Transverse colon (tissue), 4 donors: ENCODE results near the gene MDP1.

Source experiments
- EP300 ChIP-seq: sonication (generic); formaldehyde crosslinking; IDR thresholded peaks from one replicate; pipeline ENCODE4 v1.6.1; 2017; ENCODE audit warnings: antibody characterized with exemption, low read depth
- POLR2A ChIP-seq: fragments of 450-650 bp; IDR thresholded peaks from one replicate; pipeline ENCODE4 v1.6.1; 2016; ENCODE audit warnings: antibody characterized with exemption, mild to moderate bottlenecking, moderate library complexity
- POLR2AphosphoS5 ChIP-seq, 3 donors: sonication (generic); formaldehyde crosslinking; IDR thresholded peaks; one replicate each; pipeline ENCODE4 v1.6.1; 2016; ENCODE audit warnings: antibody characterized with exemption in 3 of 3
- TF ChIP-seq, protein P1 (sequence below), 5 experiments: fragments of 200-600 bp in 3 of 5; fragments of 450-650 bp in 2 of 5; sonication (generic) in 3 of 5; IDR thresholded peaks; 1 replicate in 2 of 5; 2 replicates in 3 of 5; pipeline ENCODE4 v1.5.1; 2016 to 2017; ENCODE audit warnings: antibody characterized with exemption in 5 of 5, inconsistent platforms in 3 of 5, mild to moderate bottlenecking in 2 of 5, moderate library complexity in 1 of 5

DNA sequence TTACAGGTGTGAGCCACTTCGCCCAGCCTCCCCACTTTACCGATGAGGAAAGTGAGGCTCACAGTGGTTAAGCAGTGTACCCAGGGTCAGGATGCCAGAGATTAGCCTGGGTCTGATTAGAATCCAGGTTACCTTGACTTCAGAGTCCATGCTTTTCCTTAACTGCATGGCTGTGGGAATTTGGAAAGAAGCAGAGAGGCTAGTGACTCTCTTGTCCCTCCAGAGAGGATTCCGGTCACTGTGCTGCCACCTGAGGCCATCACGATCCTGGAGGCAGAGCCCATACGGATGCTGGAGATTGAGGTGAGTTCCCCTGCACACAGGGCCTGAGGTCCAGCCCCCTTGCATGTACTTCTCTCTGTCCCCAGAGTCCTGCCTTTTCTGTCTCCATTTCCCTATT, 39.3 kb downstream of the MDP1 start:
- TF ChIP-seq POLR2A (no peak), POLR2AphosphoS5 (IDR thresholded peaks at IDR 0.05) (no peak), EP300 (no peak)
- TF ChIP-seq, protein P1, sequence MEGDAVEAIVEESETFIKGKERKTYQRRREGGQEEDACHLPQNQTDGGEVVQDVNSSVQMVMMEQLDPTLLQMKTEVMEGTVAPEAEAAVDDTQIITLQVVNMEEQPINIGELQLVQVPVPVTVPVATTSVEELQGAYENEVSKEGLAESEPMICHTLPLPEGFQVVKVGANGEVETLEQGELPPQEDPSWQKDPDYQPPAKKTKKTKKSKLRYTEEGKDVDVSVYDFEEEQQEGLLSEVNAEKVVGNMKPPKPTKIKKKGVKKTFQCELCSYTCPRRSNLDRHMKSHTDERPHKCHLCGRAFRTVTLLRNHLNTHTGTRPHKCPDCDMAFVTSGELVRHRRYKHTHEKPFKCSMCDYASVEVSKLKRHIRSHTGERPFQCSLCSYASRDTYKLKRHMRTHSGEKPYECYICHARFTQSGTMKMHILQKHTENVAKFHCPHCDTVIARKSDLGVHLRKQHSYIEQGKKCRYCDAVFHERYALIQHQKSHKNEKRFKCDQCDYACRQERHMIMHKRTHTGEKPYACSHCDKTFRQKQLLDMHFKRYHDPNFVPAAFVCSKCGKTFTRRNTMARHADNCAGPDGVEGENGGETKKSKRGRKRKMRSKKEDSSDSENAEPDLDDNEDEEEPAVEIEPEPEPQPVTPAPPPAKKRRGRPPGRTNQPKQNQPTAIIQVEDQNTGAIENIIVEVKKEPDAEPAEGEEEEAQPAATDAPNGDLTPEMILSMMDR (IDR thresholded peaks at IDR 0.05): no peak
